GM18499 (cell line): ENCODE measurements around the gene AMER3.

Experiments
- ATAC-seq: cut with Tn5 transposase; IDR thresholded peaks from one replicate; pipeline ENCODE4 v1.9.1; 2021; ENCODE audit warnings: moderate number of reproducible peaks; ENCODE audit not compliant: insufficient read depth, unreplicated experiment

AMER3 gene

GRCh38 chr2:130749641-130750040, 5.7 kb upstream of the AMER3 start:
- no peak for ATAC-seq

GRCh38 chr2:130754811-130755210, 529 bp upstream of the AMER3 start:
- ATAC-seq: no peak

- no peak for ATAC-seq
Observed at GRCh38 chr2:130756053-130756873, 923 bp downstream of the AMER3 start.

GRCh38 chr2:130756874-130757668, 1.7 kb downstream of the AMER3 start:
- no peak for ATAC-seq

GRCh38 chr2:130759906-130760753, 4.8 kb downstream of the AMER3 start:
- ATAC-seq: no peak

GRCh38 chr2:130760754-130761751, 5.7 kb downstream of the AMER3 start:
- ATAC-seq: no peak

GRCh38 chr2:130762031-130762909, 6.9 kb downstream of the AMER3 start:
- ATAC-seq: no peak

- no peak for ATAC-seq
Observed at GRCh38 chr2:130762910-130763385, 7.6 kb downstream of the AMER3 start.

- no peak for ATAC-seq
Observed at GRCh38 chr2:130763405-130763804, 8.1 kb downstream of the AMER3 start.

GRCh38 chr2:130764035-130764820, 8.9 kb downstream of the AMER3 start:
- ATAC-seq: no peak

GRCh38 chr2:130764821-130765115, 9.4 kb downstream of the AMER3 start:
- ATAC-seq: no peak

- no peak for ATAC-seq
Observed at GRCh38 chr2:130765464-130765863, 10.1 kb downstream of the AMER3 start.

GRCh38 chr2:130766037-130766436, 10.7 kb downstream of the AMER3 start:
- ATAC-seq: no peak

GRCh38 chr2:130766711-130767407, 11.5 kb downstream of the AMER3 start:
- ATAC-seq: no peak

- ATAC-seq: no peak
Observed at GRCh38 chr2:130767408-130767775, 12.1 kb downstream of the AMER3 start.

- no peak for ATAC-seq
Observed at GRCh38 chr2:130768191-130768855, 13.0 kb downstream of the AMER3 start.
